ENCODE data around the gene USP7. TPM values are rescaled to one million over a fixed set of nuclear protein-coding genes. Genes with fewer than 3 reads are reported as not detected.
A peak's percentile ranks its signal among the peaks of the same experiment; 100 is the strongest.

Gene USP7
- total and polyA plus RNA-seq, 3 experiments from 2014 or later: 12.6 to 192 (median 189) TPM

GRCh38 chr16:8851761-8852403 is 111.8 kb downstream of the USP7 start:
- Histone ChIP-seq H3K27me3 (ENCODE audit: insufficient read depth, low read length, poor library complexity, severe bottlenecking) (no peaks in the 10 kb centered on the region), H3K9me3 (ENCODE audit: low read length) (no peaks in the 10 kb centered on the region), H3K4me1 (ENCODE audit: insufficient read depth, low read length) (no peaks in the 10 kb centered on the region), H3K27ac (ENCODE audit: low read depth, low read length) (no peak overlapping the region), H3K36me3 (ENCODE audit: insufficient read depth, low read length) (no peaks in the 10 kb centered on the region), H3K4me3 (ENCODE audit: low read length) (no peak overlapping the region)
- Mint-ChIP-seq H3K36me3 (peaks cover 0 to 82% (median 7%) of the 10 kb centered on the region in 3 donors), H3K27ac (peak overlapping the region in 6 of 8 donors; percentile 67 to 82 (median 78)), H3K4me3 (peak overlapping the region in 1 of 7 donors; percentile 40), H3K9me3 (no peaks in the 10 kb centered on the region), H3K4me1 (peaks cover 16 to 40% (median 31%) of the 10 kb centered on the region in 3 donors), H3K27me3 (peaks cover 0 to 1% of the 10 kb centered on the region in 2 donors)
- CTCF ChIA-PET: interaction anchor here (1.0 kb wide), 1 partner anchor 85 kb away, joined by 3 read pairs; no protein-coding TSS in a partner anchor
- no peak for DNase-seq
- POLR2A ChIA-PET: no interaction called here

- ChIA-PET POLR2A (interaction anchor here (1.2 kb wide), 1 partner anchor 18 kb away, joined by 3 read pairs; no protein-coding TSS in a partner anchor), CTCF (interaction anchor here (1.8 kb wide), 1 partner anchor 13 kb away, joined by 5 read pairs; no protein-coding TSS in a partner anchor)
- Histone ChIP-seq H3K36me3 (ENCODE audit: insufficient read depth, low read length) (no peaks in the 10 kb centered on the region), H3K4me1 (ENCODE audit: insufficient read depth, low read length) (no peaks in the 10 kb centered on the region), H3K27ac (ENCODE audit: low read depth, low read length) (no peak overlapping the region), H3K4me3 (ENCODE audit: low read length) (no peak overlapping the region), H3K9me3 (ENCODE audit: low read length) (no peaks in the 10 kb centered on the region), H3K27me3 (ENCODE audit: insufficient read depth, low read length, poor library complexity, severe bottlenecking) (no peaks in the 10 kb centered on the region)
- H3K27me3 Mint-ChIP-seq: peaks cover 0 to 1% of the 10 kb centered on the region in 2 donors
- peaks cover 0 to 72% (median 7%) of the 10 kb centered on the region in 3 donors for H3K36me3 Mint-ChIP-seq
- H3K27ac Mint-ChIP-seq: peak overlapping the region in 6 of 8 donors; percentile 37 to 78 (median 66)
- H3K4me1 Mint-ChIP-seq: peaks cover 15 to 33% (median 25%) of the 10 kb centered on the region in 3 donors
- H3K4me3 Mint-ChIP-seq: peak overlapping the region in 1 of 7 donors; percentile 58
- DNase-seq: no peak
- H3K9me3 Mint-ChIP-seq: no peaks in the 10 kb centered on the region
Observed at GRCh38 chr16:8850279-8850885, 113.3 kb downstream of the USP7 start.

GRCh38 chr16:8849411-8850011 is 114.2 kb downstream of the USP7 start:
- CTCF ChIA-PET: interaction anchor here (1.8 kb wide), 1 partner anchor 14 kb away, joined by 5 read pairs; no protein-coding TSS in a partner anchor
- no peaks in the 10 kb centered on the region for H3K9me3 Mint-ChIP-seq
- Histone ChIP-seq H3K4me1 (ENCODE audit: insufficient read depth, low read length) (no peaks in the 10 kb centered on the region), H3K9me3 (ENCODE audit: low read length) (no peaks in the 10 kb centered on the region), H3K36me3 (ENCODE audit: insufficient read depth, low read length) (no peaks in the 10 kb centered on the region), H3K27me3 (ENCODE audit: insufficient read depth, low read length, poor library complexity, severe bottlenecking) (no peaks in the 10 kb centered on the region), H3K4me3 (ENCODE audit: low read length) (no peak overlapping the region), H3K27ac (ENCODE audit: low read depth, low read length) (no peak overlapping the region)
- H3K4me1 Mint-ChIP-seq: peaks cover 16 to 27% (median 25%) of the 10 kb centered on the region in 3 donors
- peak overlapping the region in 5 of 8 donors; percentile 17 to 85 (median 50) for H3K27ac Mint-ChIP-seq
- peaks cover 0 to 1% of the 10 kb centered on the region in 2 donors for H3K27me3 Mint-ChIP-seq
- POLR2A ChIA-PET: no interaction called here
- H3K36me3 Mint-ChIP-seq: peaks cover 0 to 67% (median 3%) of the 10 kb centered on the region in 3 donors
- H3K4me3 Mint-ChIP-seq: no peak overlapping the region
- DNase-seq: no peak

- peaks cover 0 to 63% (median 3%) of the 10 kb centered on the region in 3 donors for H3K36me3 Mint-ChIP-seq
- H3K4me3 Mint-ChIP-seq: no peak overlapping the region
- POLR2A ChIA-PET: no interaction called here
- no peaks in the 10 kb centered on the region for H3K36me3 ChIP-seq (ENCODE audit: insufficient read depth, low read length)
- no peak for DNase-seq
- no peaks in the 10 kb centered on the region for H3K4me1 ChIP-seq (ENCODE audit: insufficient read depth, low read length)
- CTCF ChIA-PET: no interaction called here
- peaks cover 0 to 1% of the 10 kb centered on the region in 2 donors for H3K27me3 Mint-ChIP-seq
- H3K9me3 ChIP-seq (ENCODE audit: low read length): no peaks in the 10 kb centered on the region
- H3K27me3 ChIP-seq (ENCODE audit: insufficient read depth, low read length, poor library complexity, severe bottlenecking): no peaks in the 10 kb centered on the region
- no peaks in the 10 kb centered on the region for H3K9me3 Mint-ChIP-seq
- H3K4me3 ChIP-seq (ENCODE audit: low read length): no peak overlapping the region
- peak overlapping the region in 3 of 8 donors; percentile 17 to 85 (median 50) for H3K27ac Mint-ChIP-seq
- no peak overlapping the region for H3K27ac ChIP-seq (ENCODE audit: low read depth, low read length)
- H3K4me1 Mint-ChIP-seq: peaks cover 16 to 27% (median 27%) of the 10 kb centered on the region in 3 donors
Observed at GRCh38 chr16:8848939-8849391, 114.7 kb downstream of the USP7 start.

GRCh38 chr16:8848231-8848938 is 115.3 kb downstream of the USP7 start:
- POLR2A ChIA-PET: interaction anchor here (0.5 kb wide), 1 partner anchor 119 kb away, joined by 3 read pairs; no protein-coding TSS in a partner anchor
- no peaks in the 10 kb centered on the region for H3K27me3 ChIP-seq (ENCODE audit: insufficient read depth, low read length, poor library complexity, severe bottlenecking)
- H3K36me3 Mint-ChIP-seq: peaks cover 0 to 61% (median 3%) of the 10 kb centered on the region in 3 donors

GRCh38 chr16:8847623-8848022 is 116.1 kb downstream of the USP7 start:
- H3K27me3 ChIP-seq (ENCODE audit: insufficient read depth, low read length, poor library complexity, severe bottlenecking): no peaks in the 10 kb centered on the region
- H3K27ac ChIP-seq (ENCODE audit: low read depth, low read length): no peak overlapping the region
- peaks cover 0 to 1% of the 10 kb centered on the region in 2 donors for H3K27me3 Mint-ChIP-seq
- H3K9me3 Mint-ChIP-seq: no peaks in the 10 kb centered on the region
- H3K4me1 ChIP-seq (ENCODE audit: insufficient read depth, low read length): no peaks in the 10 kb centered on the region
- no peaks in the 10 kb centered on the region for H3K9me3 ChIP-seq (ENCODE audit: low read length)
- H3K36me3 Mint-ChIP-seq: peaks cover 0 to 54% (median 3%) of the 10 kb centered on the region in 3 donors
- POLR2A ChIA-PET: no interaction called here
- no peaks in the 10 kb centered on the region for H3K36me3 ChIP-seq (ENCODE audit: insufficient read depth, low read length)
- H3K4me3 ChIP-seq (ENCODE audit: low read length): no peak overlapping the region
- DNase-seq: no peak
- peak overlapping the region in 1 of 8 donors; percentile 17 for H3K27ac Mint-ChIP-seq
- CTCF ChIA-PET: no interaction called here
- peaks cover 16 to 21% (median 16%) of the 10 kb centered on the region in 3 donors for H3K4me1 Mint-ChIP-seq
- H3K4me3 Mint-ChIP-seq: no peak overlapping the region

More at GRCh38 chr16:8848231-8848938, 115.3 kb downstream of the USP7 start:
- no peak overlapping the region for H3K4me3 ChIP-seq (ENCODE audit: low read length)
- no peaks in the 10 kb centered on the region for H3K4me1 ChIP-seq (ENCODE audit: insufficient read depth, low read length)
- peaks cover 0 to 1% of the 10 kb centered on the region in 2 donors for H3K27me3 Mint-ChIP-seq
- H3K27ac ChIP-seq (ENCODE audit: low read depth, low read length): no peak overlapping the region
- CTCF ChIA-PET: no interaction called here
- H3K4me3 Mint-ChIP-seq: no peak overlapping the region
- no peaks in the 10 kb centered on the region for H3K9me3 ChIP-seq (ENCODE audit: low read length)
- H3K9me3 Mint-ChIP-seq: no peaks in the 10 kb centered on the region
- H3K27ac Mint-ChIP-seq: peak overlapping the region in 1 of 8 donors; percentile 54
- H3K36me3 ChIP-seq (ENCODE audit: insufficient read depth, low read length): no peaks in the 10 kb centered on the region
- H3K4me1 Mint-ChIP-seq: peaks cover 16 to 24% (median 22%) of the 10 kb centered on the region in 3 donors
- DNase-seq: no peak

GRCh38 chr16:8847145-8847544 is 116.6 kb downstream of the USP7 start:
- Histone ChIP-seq H3K27me3 (ENCODE audit: insufficient read depth, low read length, poor library complexity, severe bottlenecking) (no peaks in the 10 kb centered on the region), H3K36me3 (ENCODE audit: insufficient read depth, low read length) (no peaks in the 10 kb centered on the region), H3K4me1 (ENCODE audit: insufficient read depth, low read length) (no peaks in the 10 kb centered on the region), H3K4me3 (ENCODE audit: low read length) (no peak overlapping the region), H3K27ac (ENCODE audit: low read depth, low read length) (no peak overlapping the region), H3K9me3 (ENCODE audit: low read length) (no peaks in the 10 kb centered on the region)
- no peaks in the 10 kb centered on the region for H3K9me3 Mint-ChIP-seq
- H3K36me3 Mint-ChIP-seq: peaks cover 0 to 51% (median 3%) of the 10 kb centered on the region in 3 donors
- POLR2A ChIA-PET: no interaction called here
- DNase-seq: no peak
- CTCF ChIA-PET: no interaction called here
- H3K27ac Mint-ChIP-seq: peak overlapping the region in 2 of 8 donors; percentile 12 to 17
- peaks cover 16 to 24% (median 16%) of the 10 kb centered on the region in 3 donors for H3K4me1 Mint-ChIP-seq
- H3K27me3 Mint-ChIP-seq: peaks cover 0 to 1% of the 10 kb centered on the region in 2 donors
- no peak overlapping the region for H3K4me3 Mint-ChIP-seq

Data from CD8-positive, alpha-beta memory T cell (primary cell).